ENCODE results near the gene CLASRP.

The CLASRP gene

GRCh38 chr19:45020071-45020470 is 18.8 kb upstream of the CLASRP start:
- DNase-seq (ENCODE audit: low read depth in 3 of 3), result no peak

DNA sequence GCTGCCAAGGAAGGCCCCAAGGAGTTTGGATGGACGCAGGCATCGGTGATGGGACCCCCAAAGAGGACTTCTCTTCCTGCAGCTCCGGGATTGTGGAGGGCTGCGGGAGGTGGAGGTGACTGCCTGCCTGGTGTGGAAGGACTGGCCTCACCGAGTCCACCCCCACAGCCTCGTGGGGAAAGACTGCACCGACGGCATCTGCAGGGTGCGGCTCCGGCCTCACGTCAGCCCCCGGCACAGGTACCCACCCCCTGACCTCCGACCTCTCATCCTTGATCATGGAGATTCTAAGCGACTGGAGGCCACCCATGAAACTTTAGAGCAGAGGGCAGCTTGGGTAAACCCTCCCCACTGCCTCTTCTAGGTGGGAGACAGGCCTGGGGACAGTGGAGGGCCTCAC is 16.9 kb upstream of the CLASRP start:
- no peak for DNase-seq (ENCODE audit: low read depth in 3 of 3)

DNA sequence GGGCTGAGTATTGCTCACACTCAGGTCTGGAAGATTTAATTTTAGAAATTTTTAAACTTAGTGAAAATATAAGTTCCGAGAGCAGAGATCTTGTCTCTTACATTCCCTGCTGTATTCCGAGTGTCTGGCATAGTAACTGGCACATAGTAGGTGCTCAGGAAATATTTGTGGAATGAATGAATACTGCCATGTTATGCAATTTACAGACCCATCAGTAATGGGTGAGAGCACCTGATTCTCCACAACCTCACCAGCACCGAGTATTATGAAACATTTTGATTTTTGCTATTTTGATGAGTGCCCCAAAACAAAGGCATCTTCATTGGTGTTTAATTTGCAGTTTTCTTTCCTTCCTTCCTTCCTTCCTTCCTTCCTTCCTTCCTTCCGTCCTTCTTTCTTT is 15.8 kb upstream of the CLASRP start:
- DNase-seq (ENCODE audit: low read depth in 3 of 3), result no peak

- DNase-seq (ENCODE audit: low read depth in 3 of 3), result no peak
These were observed 13.6 kb upstream of the CLASRP start for GRCh38 chr19:45025264-45025663.

DNA sequence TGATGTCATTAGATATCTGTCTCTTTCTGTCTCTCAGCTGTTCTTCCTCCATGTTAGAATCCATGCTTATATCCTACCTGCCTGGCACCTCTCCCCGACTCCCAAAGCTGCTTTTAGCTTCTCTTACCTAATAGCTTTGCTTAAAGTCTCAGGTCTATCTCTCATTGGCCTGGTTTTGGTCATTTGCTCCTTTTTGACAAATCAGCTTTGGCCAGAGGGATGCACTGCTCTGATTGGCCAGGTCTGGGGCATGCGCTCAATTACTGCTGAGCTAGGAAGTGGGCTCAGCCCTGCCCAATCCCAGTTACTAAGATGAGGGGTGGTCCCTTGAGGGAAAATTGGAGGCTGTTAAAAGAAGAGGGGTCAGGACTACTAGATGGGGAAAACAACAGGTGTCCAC is 11.5 kb upstream of the CLASRP start:
- no peak for DNase-seq (ENCODE audit: low read depth in 3 of 3)

DNA sequence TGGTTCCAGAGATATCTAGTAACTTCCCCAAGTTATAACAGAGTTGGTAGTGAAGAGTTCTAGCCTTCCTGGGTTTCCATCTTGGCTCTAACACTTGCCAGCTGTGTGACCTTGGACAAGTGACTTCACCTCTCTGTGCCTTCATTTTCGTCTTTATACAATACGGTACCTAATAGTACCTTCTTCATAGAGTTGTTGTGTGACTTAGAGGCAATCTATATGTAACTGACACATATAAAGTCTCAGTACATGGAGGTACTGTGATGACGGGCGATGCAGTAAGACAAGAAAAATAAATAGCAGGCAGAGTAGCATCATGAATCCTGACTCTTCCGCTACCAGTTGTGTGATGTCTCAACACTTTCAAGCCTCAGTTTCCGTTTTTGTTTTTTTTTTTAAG is 8.0 kb upstream of the CLASRP start:
- no peak for DNase-seq (ENCODE audit: low read depth in 3 of 3)

GRCh38 chr19:45032421-45032820 is 6.4 kb upstream of the CLASRP start:
- DNase-seq (ENCODE audit: low read depth in 3 of 3), result no peak

DNA sequence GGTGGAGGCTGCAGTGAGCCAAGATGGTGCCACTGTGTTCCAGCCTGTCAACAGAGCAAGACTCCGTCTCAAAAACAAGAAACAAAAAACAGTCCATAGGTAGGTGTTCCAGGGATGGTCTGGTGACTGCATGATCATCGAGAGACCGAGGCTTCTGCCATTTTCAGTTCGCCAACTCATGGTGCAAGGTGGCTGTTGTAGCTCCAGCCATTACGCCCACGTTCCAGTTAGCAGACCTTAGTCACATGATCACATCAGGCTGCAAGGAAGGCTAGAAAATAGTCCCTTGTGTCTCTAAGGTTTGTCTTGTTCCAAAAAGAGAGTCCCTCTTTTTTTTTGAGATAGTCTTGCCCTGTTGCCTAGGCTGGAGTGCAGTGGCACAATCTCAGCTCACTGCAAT is 3.1 kb upstream of the CLASRP start:
- no peak for DNase-seq (ENCODE audit: low read depth in 3 of 3)

DNA sequence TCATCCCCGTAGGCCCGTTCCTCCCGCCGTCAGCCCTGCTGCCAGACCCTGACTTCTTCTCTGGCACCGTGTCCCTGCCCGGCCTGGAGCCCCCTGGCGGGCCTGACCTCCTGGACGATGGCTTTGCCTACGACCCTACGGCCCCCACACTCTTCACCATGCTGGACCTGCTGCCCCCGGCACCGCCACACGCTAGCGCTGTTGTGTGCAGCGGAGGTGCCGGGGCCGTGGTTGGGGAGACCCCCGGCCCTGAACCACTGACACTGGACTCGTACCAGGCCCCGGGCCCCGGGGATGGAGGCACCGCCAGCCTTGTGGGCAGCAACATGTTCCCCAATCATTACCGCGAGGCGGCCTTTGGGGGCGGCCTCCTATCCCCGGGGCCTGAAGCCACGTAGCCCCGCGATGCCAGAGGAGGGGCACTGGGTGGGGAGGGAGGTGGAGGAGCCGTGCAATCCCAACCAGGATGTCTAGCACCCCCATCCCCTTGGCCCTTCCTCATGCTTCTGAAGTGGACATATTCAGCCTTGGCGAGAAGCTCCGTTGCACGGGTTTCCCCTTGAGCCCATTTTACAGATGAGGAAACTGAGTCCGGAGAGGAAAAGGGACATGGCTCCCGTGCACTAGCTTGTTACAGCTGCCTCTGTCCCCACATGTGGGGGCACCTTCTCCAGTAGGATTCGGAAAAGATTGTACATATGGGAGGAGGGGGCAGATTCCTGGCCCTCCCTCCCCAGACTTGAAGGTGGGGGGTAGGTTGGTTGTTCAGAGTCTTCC is 1.3 kb upstream of the CLASRP start:
- DNase-seq (ENCODE audit: low read depth in 3 of 3), result no peak

- DNase-seq (ENCODE audit: low read depth in 3 of 3), result no peak
These were observed 1.4 kb downstream of the CLASRP start for GRCh38 chr19:45040059-45040771.

GRCh38 chr19:45041125-45041524 is 2.3 kb downstream of the CLASRP start:
- no peak for DNase-seq (ENCODE audit: low read depth in 3 of 3)

- DNase-seq (ENCODE audit: low read depth in 3 of 3), result no peak
These were observed 7.0 kb downstream of the CLASRP start for GRCh38 chr19:45045671-45046353.

- no peak for DNase-seq (ENCODE audit: low read depth in 3 of 3)
These were observed 7.5 kb downstream of the CLASRP start for GRCh38 chr19:45046355-45046754.

GRCh38 chr19:45047188-45047797 is 8.4 kb downstream of the CLASRP start:
- no peak for DNase-seq (ENCODE audit: low read depth in 3 of 3)

GRCh38 chr19:45049073-45049736 is 10.4 kb downstream of the CLASRP start:
- DNase-seq (ENCODE audit: low read depth in 3 of 3), result no peak

DNA sequence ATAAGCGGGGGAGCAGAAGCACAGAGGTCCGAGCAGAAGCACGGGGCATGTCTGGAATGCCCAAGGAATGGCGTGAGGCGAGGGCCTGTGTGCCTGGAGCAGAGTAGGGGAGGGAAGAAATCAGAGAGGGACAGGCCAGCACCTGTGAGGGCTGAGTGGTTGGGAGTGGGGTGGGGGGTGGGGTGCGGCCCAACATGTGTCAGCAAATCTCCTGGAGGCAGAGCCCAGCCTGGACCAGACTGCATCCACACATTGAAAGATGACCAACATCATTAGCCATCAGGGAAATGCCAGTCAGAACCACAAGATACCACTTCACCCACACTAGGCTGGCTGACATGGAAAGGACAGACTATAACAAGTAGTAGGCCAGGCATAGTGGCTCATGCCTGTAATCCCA is 11.2 kb downstream of the CLASRP start:
- DNase-seq (ENCODE audit: low read depth in 3 of 3), result no peak

DNA sequence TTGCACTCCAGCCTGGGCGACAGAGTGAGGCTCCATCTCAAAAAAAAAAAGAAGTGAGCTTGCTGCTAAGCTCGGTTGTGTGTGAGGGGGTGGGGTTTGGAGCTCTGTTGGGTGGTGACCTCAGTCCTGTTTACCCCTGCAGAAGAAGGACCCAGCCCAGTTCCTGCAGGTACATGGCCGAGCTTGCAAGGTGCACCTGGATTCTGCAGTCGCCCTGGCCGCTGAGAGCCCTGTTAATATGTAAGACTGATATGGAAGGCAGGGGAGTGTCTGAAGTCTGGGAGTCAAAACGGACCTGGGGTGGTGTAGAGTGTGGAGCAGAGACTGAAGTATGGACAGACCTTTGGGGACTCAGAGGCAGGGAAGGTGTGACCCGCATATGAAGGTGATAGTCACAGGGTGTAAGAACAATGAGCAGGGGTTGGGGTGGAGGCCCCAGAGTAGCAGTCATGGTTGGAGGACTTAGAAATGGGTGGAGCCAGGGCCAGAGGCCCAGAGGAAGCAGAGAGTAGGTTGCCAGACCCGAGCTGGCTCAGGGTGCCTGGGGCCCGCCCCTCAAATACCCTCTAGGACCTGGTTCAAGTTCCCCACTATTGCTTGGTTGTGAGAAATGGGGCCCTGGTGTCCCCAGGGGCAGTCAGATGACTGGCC is 13.2 kb downstream of the CLASRP start:
- no peak for DNase-seq (ENCODE audit: low read depth in 3 of 3)

DNA sequence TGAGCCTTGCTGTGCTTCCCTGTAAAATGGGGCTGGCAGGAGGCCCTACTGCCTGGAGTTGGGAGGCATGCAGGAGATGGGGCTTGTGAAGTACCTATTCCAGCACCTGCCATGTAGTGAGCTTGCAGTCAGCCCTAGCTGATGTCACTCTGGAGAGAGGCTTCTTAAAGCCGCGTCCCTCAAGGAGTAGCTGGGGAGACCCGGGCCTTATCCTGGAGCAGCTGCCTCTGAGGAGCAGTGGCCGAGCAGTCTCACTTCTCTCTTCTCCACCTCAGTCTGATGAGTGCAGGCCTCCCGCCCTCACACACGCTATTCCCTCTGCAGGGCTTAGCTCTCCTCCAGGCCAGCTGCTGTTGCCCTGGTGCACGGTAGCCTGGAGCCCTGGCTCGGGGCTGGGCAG is 18.0 kb downstream of the CLASRP start:
- no peak for DNase-seq (ENCODE audit: low read depth in 3 of 3)

DNA sequence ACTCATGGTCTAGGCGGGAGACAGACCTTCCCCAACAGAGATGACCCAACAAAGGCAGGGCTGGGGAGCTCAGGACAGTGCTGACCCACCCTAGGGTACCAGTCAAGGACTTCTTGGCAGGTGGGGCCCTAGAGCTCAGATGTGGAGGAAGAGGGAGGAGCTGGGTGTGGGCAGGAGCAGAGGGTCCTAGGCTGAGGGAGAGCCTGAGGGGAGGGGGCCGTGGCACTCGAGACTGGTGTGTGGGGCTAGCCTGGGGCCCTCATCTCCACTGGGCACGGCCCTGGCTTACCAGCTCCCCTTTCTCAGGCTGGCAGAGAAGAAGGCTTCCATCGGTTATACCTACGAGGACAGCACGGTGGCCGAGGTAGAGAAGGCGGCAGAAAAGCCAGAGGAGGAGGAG is 18.6 kb downstream of the CLASRP start:
- DNase-seq (ENCODE audit: low read depth in 3 of 3), result no peak

- no peak for DNase-seq (ENCODE audit: low read depth in 3 of 3)
These were observed 19.8 kb downstream of the CLASRP start for GRCh38 chr19:45058622-45059159.
